Memory B cell (primary cell): ENCODE data around the gene CFAP57.

Experiments
- ATAC-seq: fragments of 150-1000 bp; cut with Tn5 transposase; 2 replicates; pipeline ENCODE4 v1.10.0; 2021; ENCODE audit warnings: low read depth, mild to moderate bottlenecking, moderate library complexity
- DNase-seq, 2 donors: peaks; one replicate each; pipeline ENCODE4 v3.0.0; 2022; ENCODE audit warnings: low spot score in 2 of 2
- H3K27ac Mint-ChIP-seq: one replicate; pipeline ENCODE4 v1.8.0; 2022; ENCODE audit warnings: mild to moderate bottlenecking, moderate library complexity, mixed read lengths
- H3K27me3 Mint-ChIP-seq: one replicate; pipeline ENCODE4 v1.8.0; 2022; ENCODE audit warnings: mixed read lengths
- H3K36me3 Mint-ChIP-seq: one replicate; pipeline ENCODE4 v1.8.0; 2022; ENCODE audit warnings: mild to moderate bottlenecking, mixed read lengths
- H3K4me1 Mint-ChIP-seq: one replicate; pipeline ENCODE4 v1.8.0; 2022; ENCODE audit warnings: mixed read lengths
- H3K4me3 Mint-ChIP-seq: one replicate; pipeline ENCODE4 v1.8.0; 2022; ENCODE audit warnings: mild to moderate bottlenecking, moderate library complexity, mixed read lengths
- H3K9me3 Mint-ChIP-seq: one replicate; pipeline ENCODE4 v1.8.0; 2022; ENCODE audit warnings: mixed read lengths

CFAP57 gene

DNA sequence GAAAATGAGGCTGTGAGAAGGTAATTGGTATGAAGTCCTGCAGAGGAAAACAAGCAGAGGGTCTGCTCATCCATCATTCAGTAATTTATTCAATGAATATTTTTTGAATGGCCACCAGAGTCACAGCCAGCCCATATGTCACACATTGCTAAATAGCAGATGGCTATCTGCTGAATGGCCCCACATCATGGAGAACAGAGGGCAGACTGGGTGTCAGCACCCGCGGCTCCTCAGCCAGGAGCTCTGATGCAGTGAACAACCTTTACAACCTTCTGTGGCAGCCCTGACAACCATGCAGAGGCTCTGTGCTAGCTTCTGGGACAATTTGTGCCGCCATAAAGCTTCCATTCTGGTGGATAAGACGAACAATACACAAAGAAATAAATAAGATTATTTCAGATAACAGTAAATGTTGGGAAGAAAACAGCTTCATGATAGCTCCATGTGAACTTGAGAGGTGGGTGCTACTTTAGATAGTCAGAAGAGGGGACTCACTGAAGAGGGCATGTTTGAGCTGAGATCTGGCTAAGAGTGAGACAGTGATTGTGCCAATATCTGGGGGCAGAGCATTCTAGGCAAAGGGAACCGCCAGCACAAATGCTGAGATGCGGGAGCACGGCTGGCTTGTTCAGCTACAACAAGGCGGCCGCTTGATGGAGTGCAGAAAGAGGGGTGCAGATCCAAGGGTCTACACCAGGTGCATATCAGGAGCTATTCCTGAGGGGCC is 116.1 kb downstream of the CFAP57 start:
- DNase-seq, result no peak
- H3K27me3 Mint-ChIP-seq, result peaks cover 13% of the 10 kb centered on the region
- no peak for ATAC-seq
- no peaks in the 10 kb centered on the region for H3K9me3 Mint-ChIP-seq
- H3K4me1 Mint-ChIP-seq, result no peaks in the 10 kb centered on the region
- no peak overlapping the region for H3K27ac Mint-ChIP-seq
- H3K4me3 Mint-ChIP-seq, result no peak overlapping the region
- H3K36me3 Mint-ChIP-seq, result no peaks in the 10 kb centered on the region

DNA sequence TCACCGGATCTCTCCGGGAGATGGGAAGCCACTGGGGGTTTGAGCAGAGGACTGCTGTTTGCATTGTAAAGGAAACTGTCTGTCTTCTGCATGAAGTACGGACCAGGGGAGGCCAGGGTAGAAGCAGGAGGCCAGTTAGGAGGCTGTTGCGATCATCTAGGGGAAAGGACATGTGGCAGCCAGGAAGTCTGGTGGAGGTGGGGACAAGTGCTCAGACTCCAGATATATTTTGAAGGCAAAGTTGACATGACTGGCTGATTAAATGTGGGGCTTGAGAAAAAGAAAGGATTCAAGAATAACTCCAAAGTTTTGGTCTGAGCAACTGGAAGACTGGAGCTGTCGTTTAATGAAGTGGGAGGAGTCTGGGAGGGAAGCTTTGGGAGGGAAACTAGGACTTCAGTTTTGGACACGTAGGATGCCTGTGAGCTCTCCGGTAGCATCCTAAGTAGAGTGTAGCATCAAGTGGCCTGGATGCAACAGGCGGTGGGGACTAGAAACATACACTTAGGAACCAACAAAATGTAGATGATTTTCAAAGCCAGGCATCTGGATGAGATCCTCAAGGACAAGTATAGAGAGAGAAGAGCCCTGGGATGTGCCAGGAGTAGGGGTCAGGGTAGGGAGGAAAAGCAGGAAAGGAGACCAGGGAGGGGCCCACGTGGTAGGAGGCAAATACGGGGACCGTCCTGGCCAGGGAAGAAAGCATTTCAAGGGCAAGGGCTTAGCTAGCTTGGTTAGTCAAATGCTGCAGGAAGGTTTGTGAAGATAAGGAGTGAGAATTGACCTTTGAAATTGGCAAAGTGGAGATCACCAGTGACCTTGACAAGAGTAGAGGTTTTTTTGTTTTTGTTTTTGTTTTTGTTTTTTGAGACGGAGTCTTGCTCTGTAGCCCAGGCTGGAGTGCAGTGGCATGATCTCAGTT is 116.9 kb downstream of the CFAP57 start:
- DNase-seq, result no peak
- no peak for ATAC-seq
- Mint-ChIP-seq H3K27me3 (peaks cover 13% of the 10 kb centered on the region), H3K4me3 (no peak overlapping the region), H3K4me1 (no peaks in the 10 kb centered on the region), H3K9me3 (no peaks in the 10 kb centered on the region), H3K27ac (no peak overlapping the region), H3K36me3 (no peaks in the 10 kb centered on the region)

DNA sequence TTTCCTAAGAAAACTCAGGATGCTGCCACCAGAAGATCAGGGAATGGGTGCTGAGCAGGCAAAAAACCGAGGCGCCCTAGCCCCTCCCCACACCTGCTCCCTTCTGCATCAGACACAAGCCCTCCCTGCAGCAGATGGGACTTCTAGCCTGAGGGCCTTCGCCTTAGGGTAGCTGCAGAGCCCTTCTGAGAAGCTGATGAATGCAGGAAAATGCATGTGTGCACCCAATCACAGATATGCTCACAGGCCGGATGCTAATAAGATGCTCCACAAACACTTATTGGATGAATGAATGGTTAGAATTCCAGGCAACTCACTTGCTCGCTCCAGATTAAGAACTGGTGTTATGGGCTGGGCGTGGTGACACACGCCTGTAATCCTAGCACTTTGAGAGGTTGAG is 120.1 kb downstream of the CFAP57 start:
- DNase-seq (no peak), ATAC-seq (no peak)
- H3K9me3 Mint-ChIP-seq, result no peaks in the 10 kb centered on the region
- H3K36me3 Mint-ChIP-seq, result no peaks in the 10 kb centered on the region
- H3K4me3 Mint-ChIP-seq, result no peak overlapping the region
- H3K4me1 Mint-ChIP-seq, result peaks cover 3% of the 10 kb centered on the region
- H3K27me3 Mint-ChIP-seq, result peaks cover 1% of the 10 kb centered on the region
- no peak overlapping the region for H3K27ac Mint-ChIP-seq

DNA sequence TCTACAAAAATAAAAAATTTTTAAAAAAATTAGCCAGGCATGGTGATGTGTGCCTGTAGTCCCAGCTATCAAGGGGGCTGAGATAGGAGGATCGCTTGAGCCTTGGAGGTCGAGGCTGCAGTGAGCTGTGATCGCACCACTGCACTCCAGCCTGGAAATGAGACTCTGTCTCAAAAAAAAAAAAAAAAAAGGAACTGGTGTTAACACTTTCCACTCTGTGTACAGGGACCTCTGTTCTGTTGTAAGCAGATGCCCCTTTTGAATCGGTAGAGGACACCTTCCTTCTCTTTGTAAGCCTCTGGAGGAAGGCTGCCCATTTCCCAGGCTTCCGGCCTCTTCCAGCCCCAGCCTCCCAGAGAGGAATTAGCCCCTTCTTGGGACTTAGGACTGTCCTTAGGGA is 120.5 kb downstream of the CFAP57 start:
- H3K27me3 Mint-ChIP-seq, result no peaks in the 10 kb centered on the region
- no peak for DNase-seq
- H3K4me1 Mint-ChIP-seq, result peaks cover 3% of the 10 kb centered on the region
- ATAC-seq, result no peak
- no peak overlapping the region for H3K27ac Mint-ChIP-seq
- H3K4me3 Mint-ChIP-seq, result no peak overlapping the region
- no peaks in the 10 kb centered on the region for H3K36me3 Mint-ChIP-seq
- no peaks in the 10 kb centered on the region for H3K9me3 Mint-ChIP-seq

DNA sequence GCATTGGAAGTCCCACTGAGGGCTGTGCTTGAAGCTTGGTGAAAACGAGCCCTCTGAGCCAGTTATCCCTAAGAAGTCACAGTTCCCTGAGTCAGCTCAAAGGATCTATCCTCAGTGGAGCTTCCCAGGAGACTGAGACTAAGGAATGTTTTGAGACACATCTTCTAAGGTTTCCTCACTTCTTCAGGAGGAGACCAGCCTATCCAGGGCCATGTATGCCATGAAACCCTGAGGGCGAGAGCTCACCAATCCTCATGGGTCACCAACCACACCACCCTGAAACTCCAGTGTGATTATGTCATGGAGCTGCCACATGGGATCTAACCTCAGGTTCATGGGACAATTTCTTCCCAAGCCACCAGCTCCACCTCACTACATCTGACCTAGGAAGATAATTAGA is 121.0 kb downstream of the CFAP57 start:
- ATAC-seq, result no peak
- Mint-ChIP-seq H3K9me3 (no peaks in the 10 kb centered on the region), H3K36me3 (no peaks in the 10 kb centered on the region), H3K4me3 (no peak overlapping the region), H3K27me3 (peaks cover 2% of the 10 kb centered on the region), H3K4me1 (peaks cover 3% of the 10 kb centered on the region), H3K27ac (no peak overlapping the region)
- no peak for DNase-seq

DNA sequence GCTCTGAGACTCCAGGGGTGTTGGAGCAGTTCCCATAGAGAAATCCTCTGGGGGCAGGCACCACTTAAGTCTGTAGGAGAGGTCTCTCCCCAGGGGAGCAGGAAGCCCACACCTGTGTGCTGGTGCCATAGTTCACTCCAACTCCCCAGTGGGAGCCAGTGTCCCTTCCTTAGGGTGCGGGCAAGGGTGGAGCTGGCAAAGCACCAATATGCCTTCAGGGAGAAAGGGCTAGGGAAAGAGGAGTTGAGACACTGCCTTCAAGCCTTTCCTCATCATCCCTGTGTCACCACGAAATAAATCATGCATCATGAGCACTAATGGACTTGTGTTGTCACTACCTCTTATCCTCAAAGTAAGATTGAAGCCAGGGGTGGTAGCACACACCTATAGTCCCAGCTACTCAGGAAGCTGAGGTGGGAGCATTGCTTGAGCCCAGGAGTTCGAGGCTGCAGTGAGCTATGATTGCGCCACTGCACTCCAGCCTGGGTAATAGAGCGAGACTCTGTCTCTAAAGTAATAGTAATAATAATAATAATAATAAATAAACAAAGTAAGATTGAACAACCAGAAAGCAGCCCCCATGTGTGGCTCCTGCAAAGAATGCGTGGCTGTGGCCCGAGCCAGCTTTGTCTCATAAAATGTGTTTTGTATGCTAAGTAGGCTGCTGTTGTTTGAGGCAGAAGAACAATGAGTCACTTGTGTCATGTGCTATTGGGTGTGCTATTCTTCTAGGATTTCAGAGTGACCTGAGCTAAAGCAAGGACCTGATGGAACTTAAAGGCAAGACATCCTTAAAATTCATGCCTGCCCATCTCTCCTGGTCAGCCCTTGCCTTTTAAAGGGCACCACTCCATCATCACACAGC is 122.0 kb downstream of the CFAP57 start:
- H3K4me3 Mint-ChIP-seq, result no peak overlapping the region
- no peak for ATAC-seq
- DNase-seq, result no peak
- no peak overlapping the region for H3K27ac Mint-ChIP-seq
- H3K9me3 Mint-ChIP-seq, result no peaks in the 10 kb centered on the region
- peaks cover 2% of the 10 kb centered on the region for H3K27me3 Mint-ChIP-seq
- no peaks in the 10 kb centered on the region for H3K36me3 Mint-ChIP-seq
- peaks cover 3% of the 10 kb centered on the region for H3K4me1 Mint-ChIP-seq

DNA sequence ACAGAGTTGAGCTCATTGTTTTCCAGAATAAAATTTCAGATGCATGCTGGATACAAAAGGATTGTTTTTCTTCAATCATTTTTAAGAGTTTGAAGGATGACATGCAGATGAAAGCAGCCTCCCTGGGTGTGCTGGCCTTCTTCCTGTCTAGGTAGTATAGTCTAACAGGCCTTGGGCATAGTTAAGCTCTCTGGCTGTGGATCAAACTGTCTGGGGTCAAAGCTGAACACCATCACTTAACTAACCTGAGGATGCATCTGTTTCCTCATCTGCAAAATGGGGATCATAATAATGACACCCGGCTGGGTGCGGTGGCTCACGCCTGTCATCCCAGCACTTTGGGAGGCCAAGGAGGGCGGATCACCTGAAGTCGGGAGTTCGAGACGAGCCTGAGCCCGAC is 122.6 kb downstream of the CFAP57 start:
- H3K4me1 Mint-ChIP-seq, result peaks cover 3% of the 10 kb centered on the region
- no peak for DNase-seq
- peaks cover 2% of the 10 kb centered on the region for H3K27me3 Mint-ChIP-seq
- H3K36me3 Mint-ChIP-seq, result no peaks in the 10 kb centered on the region
- no peak overlapping the region for H3K4me3 Mint-ChIP-seq
- H3K9me3 Mint-ChIP-seq, result no peaks in the 10 kb centered on the region
- ATAC-seq, result no peak
- no peak overlapping the region for H3K27ac Mint-ChIP-seq

DNA sequence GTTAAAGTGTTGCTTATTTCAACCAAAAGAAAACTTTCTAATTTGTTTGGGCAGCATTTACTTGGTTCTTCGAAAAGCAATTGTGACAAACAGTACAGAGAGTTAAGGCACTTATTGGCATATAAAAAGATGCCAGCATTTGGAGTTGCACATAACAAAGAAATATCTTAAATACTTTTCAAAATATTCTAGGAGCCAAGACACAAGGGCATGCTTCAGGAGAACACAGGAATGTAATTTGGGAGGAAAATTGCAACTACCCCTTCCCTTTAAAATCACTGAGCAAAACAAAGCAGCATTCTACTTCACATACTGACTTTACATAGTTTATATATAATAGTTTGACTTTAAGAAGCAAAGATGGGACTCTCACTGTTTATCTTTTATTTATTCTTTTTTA is 124.1 kb downstream of the CFAP57 start:
- Mint-ChIP-seq H3K36me3 (no peaks in the 10 kb centered on the region), H3K27me3 (peaks cover 5% of the 10 kb centered on the region), H3K4me1 (peaks cover 3% of the 10 kb centered on the region), H3K4me3 (no peak overlapping the region), H3K9me3 (no peaks in the 10 kb centered on the region), H3K27ac (no peak overlapping the region)
- no peak for ATAC-seq
- DNase-seq, result no peak

DNA sequence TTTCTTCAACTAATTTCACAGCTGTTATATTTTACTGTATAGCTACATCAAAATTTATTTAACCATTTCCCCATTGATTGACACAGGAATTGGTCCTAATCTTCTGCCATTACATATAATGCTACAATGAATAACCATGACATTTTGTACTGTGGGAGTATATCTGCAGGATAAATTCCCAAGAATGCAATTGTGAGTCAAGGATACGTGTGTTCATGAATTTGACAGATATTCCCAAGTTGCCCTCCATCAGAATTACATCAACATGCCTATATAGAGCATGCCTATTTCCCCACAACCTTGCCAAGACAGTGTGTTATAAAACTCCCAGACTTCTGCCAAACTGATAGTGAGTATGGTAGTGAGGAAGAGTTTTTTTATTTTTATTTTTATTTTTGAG is 125.9 kb downstream of the CFAP57 start:
- Mint-ChIP-seq H3K27me3 (peaks cover 11% of the 10 kb centered on the region), H3K36me3 (no peaks in the 10 kb centered on the region), H3K9me3 (no peaks in the 10 kb centered on the region), H3K27ac (no peak overlapping the region), H3K4me3 (no peak overlapping the region), H3K4me1 (peaks cover 3% of the 10 kb centered on the region)
- ATAC-seq, result no peak
- no peak for DNase-seq

DNA sequence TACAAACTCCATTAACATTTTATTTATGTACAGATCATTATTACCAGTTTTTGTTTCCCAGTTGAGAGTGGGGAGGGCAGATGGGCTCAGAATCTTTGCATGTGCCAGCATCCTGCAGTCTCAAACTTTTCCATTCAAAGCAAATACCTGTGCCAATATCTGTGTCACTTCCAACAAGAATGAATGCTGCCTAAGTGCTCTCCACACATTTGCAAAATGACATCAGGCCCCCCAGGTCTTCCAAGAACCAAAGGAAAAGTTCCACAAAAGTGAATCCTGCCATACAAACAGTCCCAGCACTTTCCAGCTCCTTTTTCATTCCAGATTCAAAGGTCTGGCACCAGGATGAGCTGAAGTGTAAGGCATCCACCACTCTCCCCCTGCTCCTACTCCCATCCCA is 127.0 kb downstream of the CFAP57 start:
- ATAC-seq (no peak), DNase-seq (no peak)
- Mint-ChIP-seq H3K9me3 (no peaks in the 10 kb centered on the region), H3K36me3 (no peaks in the 10 kb centered on the region), H3K27me3 (peaks cover 11% of the 10 kb centered on the region), H3K4me1 (peaks cover 3% of the 10 kb centered on the region), H3K4me3 (no peak overlapping the region), H3K27ac (no peak overlapping the region)

DNA sequence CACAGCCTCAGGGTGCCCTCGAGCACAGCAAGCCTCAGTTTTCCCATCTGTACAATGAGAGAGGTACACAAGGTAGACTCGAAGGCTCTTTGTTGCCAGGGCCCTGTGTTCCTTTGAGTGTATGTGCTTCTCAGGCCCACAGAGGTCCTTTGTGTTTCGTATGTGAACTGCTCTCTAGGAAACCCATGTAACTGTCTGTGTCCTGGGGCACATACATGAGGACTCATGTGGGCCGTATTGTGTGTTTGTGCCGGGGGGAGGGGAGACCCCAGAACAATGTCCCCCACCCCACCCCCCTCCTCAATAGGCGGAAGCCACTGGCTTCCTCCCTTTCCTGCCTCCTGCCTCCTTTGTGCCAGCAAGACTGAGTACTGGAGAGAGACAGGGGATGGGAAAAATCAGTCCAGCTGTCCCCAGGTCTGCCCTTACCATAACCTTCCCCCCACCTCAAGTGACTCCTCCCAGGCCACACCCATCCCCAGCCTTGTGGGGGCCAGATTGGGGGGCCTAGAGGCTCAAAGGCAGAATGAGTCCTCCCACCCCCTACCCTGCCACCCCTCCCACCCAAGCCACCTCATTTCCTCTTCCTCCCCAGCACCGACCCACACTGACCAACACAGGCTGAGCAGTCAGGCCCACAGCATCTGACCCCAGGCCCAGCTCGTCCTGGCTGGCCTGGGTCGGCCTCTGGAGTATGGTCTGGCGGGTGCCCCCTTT is 128.4 kb downstream of the CFAP57 start, which contains the start of gene TIE1:
TIE1 (plus strand) TSS at position 605 of the 717 bp plus-strand sequence; CDS start at position 695, 90 bp downstream.
- H3K4me1 Mint-ChIP-seq, result peaks cover 3% of the 10 kb centered on the region
- ATAC-seq (no peak), DNase-seq (no peak)
- H3K4me3 Mint-ChIP-seq, result no peak within 1 kb of the TSS
- H3K9me3 Mint-ChIP-seq, result no peaks in the 10 kb centered on the region
- H3K36me3 Mint-ChIP-seq, result no peaks in the 10 kb centered on the region
- peaks cover 14% of the 10 kb centered on the region for H3K27me3 Mint-ChIP-seq
- H3K27ac Mint-ChIP-seq, result no peak within 1 kb of the TSS

DNA sequence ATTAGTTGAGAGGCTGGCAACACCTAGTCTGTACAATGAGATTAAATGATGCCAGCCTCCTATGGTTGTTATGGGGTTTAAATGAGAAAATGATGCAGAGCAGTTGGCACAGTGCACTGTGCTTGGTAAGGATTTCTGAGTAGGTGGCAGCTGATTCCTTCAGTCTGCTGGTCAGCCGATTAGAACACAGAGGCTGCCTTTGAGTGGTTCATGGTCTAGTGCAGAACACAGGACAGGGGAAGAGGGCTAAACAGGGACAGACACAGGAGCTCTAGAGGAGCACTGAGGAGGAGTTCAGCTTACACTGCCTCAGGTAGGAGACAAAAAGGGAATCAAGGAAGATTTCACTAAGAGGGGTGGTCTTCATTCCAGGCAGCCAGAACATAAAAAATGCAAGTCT is 130.1 kb downstream of the CFAP57 start:
- Mint-ChIP-seq H3K27ac (no peak overlapping the region), H3K9me3 (no peaks in the 10 kb centered on the region), H3K4me1 (peaks cover 6% of the 10 kb centered on the region), H3K36me3 (no peaks in the 10 kb centered on the region), H3K4me3 (no peak overlapping the region), H3K27me3 (peaks cover 22% of the 10 kb centered on the region)
- no peak for ATAC-seq
- no peak for DNase-seq

DNA sequence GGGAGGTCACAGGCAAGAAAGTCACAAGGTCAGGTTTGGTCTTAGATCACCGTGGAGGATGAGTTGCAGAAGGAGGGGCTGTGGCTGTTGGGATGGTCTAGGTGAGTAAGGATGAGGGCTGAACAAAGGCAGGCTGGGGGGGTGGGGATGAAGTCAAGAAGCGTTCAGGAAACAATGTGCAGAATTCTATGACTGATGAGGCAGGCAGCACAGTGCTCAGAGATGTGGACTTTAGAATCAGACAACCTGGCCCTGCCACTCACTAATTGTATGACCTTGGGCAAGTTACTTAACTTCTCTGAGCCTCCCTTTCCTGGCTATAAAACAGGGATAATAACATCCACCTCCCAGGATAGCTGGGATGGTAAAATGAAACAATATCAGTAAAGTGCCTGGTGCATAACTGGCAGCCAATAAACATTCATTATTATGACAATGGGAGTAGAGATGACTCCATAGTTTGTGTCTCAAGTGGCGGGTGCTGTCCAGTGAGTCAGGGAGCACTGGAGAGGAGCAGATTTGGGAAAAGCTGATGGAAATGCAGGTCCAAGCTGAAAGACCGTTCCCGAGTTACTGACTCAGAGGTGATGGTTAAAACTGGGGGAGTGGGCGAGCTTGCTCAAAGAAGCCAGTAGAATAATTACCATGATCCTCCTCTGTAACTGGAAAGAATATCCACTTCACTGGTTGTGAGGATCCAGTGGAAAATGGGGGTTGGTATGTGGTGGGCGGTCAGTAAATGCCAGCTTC is 130.8 kb downstream of the CFAP57 start:
- H3K9me3 Mint-ChIP-seq, result no peaks in the 10 kb centered on the region
- no peaks in the 10 kb centered on the region for H3K36me3 Mint-ChIP-seq
- no peak overlapping the region for H3K27ac Mint-ChIP-seq
- H3K4me3 Mint-ChIP-seq, result no peak overlapping the region
- peaks cover 6% of the 10 kb centered on the region for H3K4me1 Mint-ChIP-seq
- ATAC-seq (no peak), DNase-seq (no peak)
- H3K27me3 Mint-ChIP-seq, result peaks cover 25% of the 10 kb centered on the region
